ENCODE results near the gene NFIB. TPM values are rescaled to one million over a fixed set of nuclear protein-coding genes. Genes with fewer than 3 reads are reported as not detected.
A peak's percentile ranks its signal among the peaks of the same experiment; 100 is the strongest.

Gene NFIB
- total and polyA plus RNA-seq, 8 donors = 88.8 to 144 (median 127) TPM

DNA sequence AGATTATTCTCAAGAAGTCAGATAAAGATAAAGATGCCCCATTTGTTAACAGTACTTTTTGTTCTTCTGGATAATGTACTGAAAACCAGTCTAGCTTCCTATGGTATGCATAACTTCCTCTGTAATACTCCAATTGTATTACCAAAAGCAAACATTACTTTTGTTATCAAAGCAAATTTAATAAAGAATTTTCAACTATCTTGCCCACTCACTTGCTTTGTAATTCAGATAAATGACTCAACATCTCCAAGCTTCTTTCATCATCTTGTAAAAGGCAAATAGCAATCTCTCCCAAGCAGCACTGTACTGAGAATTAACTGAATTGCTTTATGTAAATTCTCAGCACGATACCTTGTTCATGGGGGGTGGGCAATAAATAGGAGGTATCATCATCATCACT, 98.3 kb downstream of the NFIB start:
- intact Hi-C loops (cut with DNase I) = no loop called here
- H3K27ac ChIP-seq = no peak overlapping the region
- TF ChIP-seq, protein P1, sequence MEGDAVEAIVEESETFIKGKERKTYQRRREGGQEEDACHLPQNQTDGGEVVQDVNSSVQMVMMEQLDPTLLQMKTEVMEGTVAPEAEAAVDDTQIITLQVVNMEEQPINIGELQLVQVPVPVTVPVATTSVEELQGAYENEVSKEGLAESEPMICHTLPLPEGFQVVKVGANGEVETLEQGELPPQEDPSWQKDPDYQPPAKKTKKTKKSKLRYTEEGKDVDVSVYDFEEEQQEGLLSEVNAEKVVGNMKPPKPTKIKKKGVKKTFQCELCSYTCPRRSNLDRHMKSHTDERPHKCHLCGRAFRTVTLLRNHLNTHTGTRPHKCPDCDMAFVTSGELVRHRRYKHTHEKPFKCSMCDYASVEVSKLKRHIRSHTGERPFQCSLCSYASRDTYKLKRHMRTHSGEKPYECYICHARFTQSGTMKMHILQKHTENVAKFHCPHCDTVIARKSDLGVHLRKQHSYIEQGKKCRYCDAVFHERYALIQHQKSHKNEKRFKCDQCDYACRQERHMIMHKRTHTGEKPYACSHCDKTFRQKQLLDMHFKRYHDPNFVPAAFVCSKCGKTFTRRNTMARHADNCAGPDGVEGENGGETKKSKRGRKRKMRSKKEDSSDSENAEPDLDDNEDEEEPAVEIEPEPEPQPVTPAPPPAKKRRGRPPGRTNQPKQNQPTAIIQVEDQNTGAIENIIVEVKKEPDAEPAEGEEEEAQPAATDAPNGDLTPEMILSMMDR (IDR thresholded peaks at IDR 0.05) = no peak
- ATAC-seq = no peak
- H3K9me3 ChIP-seq = no peaks in the 10 kb centered on the region
- no peaks in the 10 kb centered on the region for H3K27me3 ChIP-seq
- no peak for DNase-seq
- H3K36me3 ChIP-seq = no peaks in the 10 kb centered on the region
- H3K4me1 ChIP-seq = peaks cover 14 to 29% of the 10 kb centered on the region in 2 donors
- H3K4me3 ChIP-seq = no peak overlapping the region

- no peak for ATAC-seq
- peaks cover 11 to 29% of the 10 kb centered on the region in 2 donors for H3K4me1 ChIP-seq
- intact Hi-C loops (cut with DNase I) = no loop called here
- DNase-seq = no peak
- no peaks in the 10 kb centered on the region for H3K9me3 ChIP-seq
- TF ChIP-seq, protein P1 (IDR thresholded peaks at IDR 0.05) = no peak
- no peak overlapping the region for H3K27ac ChIP-seq
- H3K4me3 ChIP-seq = no peak overlapping the region
- H3K36me3 ChIP-seq = no peaks in the 10 kb centered on the region
- H3K27me3 ChIP-seq = no peaks in the 10 kb centered on the region
Measured at GRCh38 chr9:14214693-14215092, 99.2 kb downstream of the NFIB start.

DNA sequence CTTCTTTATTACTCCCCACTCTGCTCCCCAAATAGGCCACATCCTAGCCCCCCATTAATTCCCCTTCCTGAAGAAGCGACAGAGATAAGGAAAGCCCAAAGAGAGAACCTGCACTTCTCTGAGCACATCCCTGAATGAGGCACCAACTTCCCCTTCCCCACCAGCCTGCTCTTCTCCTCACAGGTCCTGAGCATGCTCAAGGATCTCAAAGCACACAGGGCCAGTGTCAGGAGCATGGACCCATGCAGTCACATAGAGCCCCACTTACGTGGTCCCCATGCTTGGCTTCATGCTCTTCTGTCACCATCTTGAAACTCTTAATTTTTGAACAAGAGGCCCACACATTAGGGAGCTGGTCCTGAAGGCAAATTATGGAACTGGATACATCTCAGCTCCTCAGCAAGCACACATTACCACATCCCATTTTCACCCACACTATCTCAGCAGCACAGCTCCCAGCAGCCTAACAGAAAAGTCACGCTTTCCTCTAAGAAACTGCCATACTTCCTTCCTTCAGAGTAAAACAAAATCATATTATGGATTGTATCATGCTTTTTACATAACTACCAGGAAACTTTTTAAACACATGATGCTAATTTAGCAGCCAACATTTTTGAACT, 99.8 kb downstream of the NFIB start:
- Histone ChIP-seq H3K4me1 (peaks cover 7 to 29% of the 10 kb centered on the region in 2 donors), H3K4me3 (no peak overlapping the region), H3K36me3 (no peaks in the 10 kb centered on the region), H3K27me3 (no peaks in the 10 kb centered on the region), H3K27ac (no peak overlapping the region), H3K9me3 (no peaks in the 10 kb centered on the region)
- intact Hi-C loops (cut with DNase I) = no loop called here
- ATAC-seq (no peak), DNase-seq (no peak)
- TF ChIP-seq, protein P1 (IDR thresholded peaks at IDR 0.05) = no peak

- no peak overlapping the region for H3K27ac ChIP-seq
- no peaks in the 10 kb centered on the region for H3K9me3 ChIP-seq
- H3K4me1 ChIP-seq = peaks cover 3 to 24% of the 10 kb centered on the region in 2 donors
- no peaks in the 10 kb centered on the region for H3K36me3 ChIP-seq
- TF ChIP-seq, protein P1 (IDR thresholded peaks at IDR 0.05) = no peak
- intact Hi-C loops (cut with DNase I) = no loop called here
- DNase-seq = no peak
- no peak for ATAC-seq
- H3K27me3 ChIP-seq = no peaks in the 10 kb centered on the region
- H3K4me3 ChIP-seq = no peak overlapping the region
Measured at GRCh38 chr9:14213504-14213903, 100.4 kb downstream of the NFIB start.

DNA sequence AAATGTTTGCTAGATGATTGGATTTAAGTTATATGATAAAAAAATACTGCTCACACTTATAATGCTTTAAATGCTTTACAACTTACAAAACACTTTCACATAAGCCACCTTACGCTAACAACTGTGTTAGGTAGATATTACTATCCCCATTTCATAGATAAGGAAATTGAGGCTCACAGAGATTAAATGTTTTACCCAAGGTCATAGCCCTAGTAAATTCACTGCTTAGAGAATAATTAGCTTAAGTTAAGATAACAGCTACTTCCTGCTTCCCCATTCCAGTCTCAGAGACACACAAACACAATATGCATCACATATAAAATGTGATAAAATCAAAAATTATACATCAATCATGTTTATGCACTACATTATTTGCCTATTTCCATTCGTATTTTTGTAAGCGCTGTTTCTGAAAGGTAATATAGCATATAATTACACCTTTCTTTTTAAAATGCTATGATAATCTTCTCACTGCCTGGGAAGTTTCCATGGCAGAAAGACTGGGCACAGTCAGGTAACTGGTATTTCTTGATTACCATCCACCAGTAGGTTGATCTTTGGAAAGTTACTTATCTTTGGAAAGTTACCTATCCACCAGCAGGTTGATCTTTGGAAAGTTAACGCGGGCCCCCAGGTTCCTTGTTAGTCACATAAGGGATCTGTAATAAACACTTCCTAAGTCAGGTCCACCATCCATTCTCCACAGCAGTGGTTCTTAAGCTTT, 101.1 kb downstream of the NFIB start:
- intact Hi-C loops (cut with DNase I) = no loop called here
- H3K27ac ChIP-seq = no peak overlapping the region
- no peaks in the 10 kb centered on the region for H3K9me3 ChIP-seq
- H3K27me3 ChIP-seq = no peaks in the 10 kb centered on the region
- no peak overlapping the region for H3K4me3 ChIP-seq
- TF ChIP-seq, protein P1 (IDR thresholded peaks at IDR 0.05) = no peak
- H3K36me3 ChIP-seq = no peaks in the 10 kb centered on the region
- DNase-seq (no peak), ATAC-seq (peak; percentile 15)
- peaks cover 0 to 20% of the 10 kb centered on the region in 2 donors for H3K4me1 ChIP-seq
